OCI-LY3 (cell line): Measurements from ENCODE around the gene ALDH1A1.
A peak's percentile ranks its signal among the peaks of the same experiment; 100 is the strongest.

ENCODE experiments used
- H2AFZ ChIP-seq: fragments of 200-600, 300-600 bp; shearing (Covaris generic); 2 replicates; pipeline ENCODE4 v1.6.0; 2014; ENCODE audit warnings: antibody characterized with exemption, low read depth, low read length
- H3K27ac ChIP-seq: fragments of 200-600, 300-600 bp; sonication (generic); 2 replicates; pipeline ENCODE4 v1.5.1; 2014; ENCODE audit warnings: mild to moderate bottlenecking, low read length, moderate library complexity, mixed read lengths
- H3K27me3 ChIP-seq: fragments of 200-600, 300-600 bp; sonication (generic); 2 replicates; pipeline ENCODE4 v1.6.1; 2014; ENCODE audit warnings: low read depth, low read length, mixed read lengths
- H3K36me3 ChIP-seq: fragments of 200-600, 300-600 bp; sonication (generic); replicated peaks from 2 replicates; pipeline ENCODE3; 2014; ENCODE audit warnings: low read depth, low read length, mixed read lengths
- H3K4me1 ChIP-seq: fragments of 300-600, 200-600 bp; sonication (generic); 2 replicates; pipeline ENCODE4 v1.6.1; 2014; ENCODE audit warnings: low read length, mixed read lengths
- H3K4me2 ChIP-seq: fragments of 200-600, 300-600 bp; sonication (generic); 2 replicates; pipeline ENCODE4 v1.6.1; 2014; ENCODE audit warnings: low read length, mixed read lengths
- H3K4me3 ChIP-seq: fragments of 300-600, 200-600 bp; sonication (generic); 2 replicates; pipeline ENCODE4 v1.5.1; 2014; ENCODE audit warnings: antibody characterized with exemption, mild to moderate bottlenecking, low read length, moderate library complexity
- H3K79me2 ChIP-seq: fragments of 300-600, 200-600 bp; shearing (Covaris generic); 2 replicates; pipeline ENCODE4 v1.6.1; 2014; ENCODE audit warnings: mild to moderate bottlenecking, low read length, mixed read lengths
- H3K9ac ChIP-seq: fragments of 300-600, 200-600 bp; shearing (Covaris generic); 2 replicates; pipeline ENCODE4 v1.6.0; 2014; ENCODE audit warnings: mild to moderate bottlenecking, low read length, moderate library complexity
- H3K9me3 ChIP-seq: fragments of 200-600, 300-600 bp; shearing (Covaris generic); 2 replicates; pipeline ENCODE4 v1.6.1; 2014; ENCODE audit warnings: low read length, mixed read lengths; ENCODE audit not compliant: insufficient read depth
- H4K20me1 ChIP-seq: fragments of 200-600, 300-600 bp; sonication (generic); 2 replicates; pipeline ENCODE4 v1.6.1; 2016; ENCODE audit warnings: low read length, mixed read lengths; ENCODE audit not compliant: insufficient read depth
- EZH2phosphoT487 ChIP-seq: fragments of 200-600 bp; shearing (Covaris generic); IDR thresholded peaks from 2 replicates; pipeline ENCODE4 v1.6.1; 2018; ENCODE audit warnings: antibody characterized with exemption, mixed run types, low read depth
- TF ChIP-seq, protein P1 (sequence below): fragments of 200-600, 300-600 bp; sonication (generic); IDR thresholded peaks from 2 replicates; pipeline ENCODE4 v1.5.1; 2014; ENCODE audit warnings: antibody characterized with exemption, low read length, low read depth

ALDH1A1 gene

GRCh38 chr9:72874344-72874743 lies 78.5 kb downstream of the ALDH1A1 start:
- H3K79me2 ChIP-seq: no peaks in the 10 kb centered on the region
- H3K4me3 ChIP-seq: no peak overlapping the region
- no peaks in the 10 kb centered on the region for H3K36me3 ChIP-seq
- no peaks in the 10 kb centered on the region for H4K20me1 ChIP-seq
- no peak overlapping the region for H2AFZ ChIP-seq
- H3K27me3 ChIP-seq: no peaks in the 10 kb centered on the region
- peaks cover 6% of the 10 kb centered on the region; the same call in 1 of the 2 replicates for H3K4me1 ChIP-seq
- no peaks in the 10 kb centered on the region for H3K9me3 ChIP-seq
- TF ChIP-seq, protein P1, sequence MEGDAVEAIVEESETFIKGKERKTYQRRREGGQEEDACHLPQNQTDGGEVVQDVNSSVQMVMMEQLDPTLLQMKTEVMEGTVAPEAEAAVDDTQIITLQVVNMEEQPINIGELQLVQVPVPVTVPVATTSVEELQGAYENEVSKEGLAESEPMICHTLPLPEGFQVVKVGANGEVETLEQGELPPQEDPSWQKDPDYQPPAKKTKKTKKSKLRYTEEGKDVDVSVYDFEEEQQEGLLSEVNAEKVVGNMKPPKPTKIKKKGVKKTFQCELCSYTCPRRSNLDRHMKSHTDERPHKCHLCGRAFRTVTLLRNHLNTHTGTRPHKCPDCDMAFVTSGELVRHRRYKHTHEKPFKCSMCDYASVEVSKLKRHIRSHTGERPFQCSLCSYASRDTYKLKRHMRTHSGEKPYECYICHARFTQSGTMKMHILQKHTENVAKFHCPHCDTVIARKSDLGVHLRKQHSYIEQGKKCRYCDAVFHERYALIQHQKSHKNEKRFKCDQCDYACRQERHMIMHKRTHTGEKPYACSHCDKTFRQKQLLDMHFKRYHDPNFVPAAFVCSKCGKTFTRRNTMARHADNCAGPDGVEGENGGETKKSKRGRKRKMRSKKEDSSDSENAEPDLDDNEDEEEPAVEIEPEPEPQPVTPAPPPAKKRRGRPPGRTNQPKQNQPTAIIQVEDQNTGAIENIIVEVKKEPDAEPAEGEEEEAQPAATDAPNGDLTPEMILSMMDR: no peak
- TF ChIP-seq EZH2phosphoT487: no peak
- no peak overlapping the region for H3K4me2 ChIP-seq
- H3K9ac ChIP-seq: no peak overlapping the region
- no peak overlapping the region for H3K27ac ChIP-seq

GRCh38 chr9:72873456-72873855 lies 79.4 kb downstream of the ALDH1A1 start:
- Histone ChIP-seq H4K20me1 (no peaks in the 10 kb centered on the region), H2AFZ (no peak overlapping the region), H3K79me2 (no peaks in the 10 kb centered on the region), H3K4me1 (peaks cover 6% of the 10 kb centered on the region; the same call in 1 of the 2 replicates), H3K27me3 (no peaks in the 10 kb centered on the region), H3K9ac (no peak overlapping the region), H3K4me3 (no peak overlapping the region), H3K27ac (no peak overlapping the region), H3K36me3 (no peaks in the 10 kb centered on the region), H3K9me3 (no peaks in the 10 kb centered on the region), H3K4me2 (no peak overlapping the region)
- TF ChIP-seq EZH2phosphoT487: no peak
- TF ChIP-seq, protein P1: no peak

DNA sequence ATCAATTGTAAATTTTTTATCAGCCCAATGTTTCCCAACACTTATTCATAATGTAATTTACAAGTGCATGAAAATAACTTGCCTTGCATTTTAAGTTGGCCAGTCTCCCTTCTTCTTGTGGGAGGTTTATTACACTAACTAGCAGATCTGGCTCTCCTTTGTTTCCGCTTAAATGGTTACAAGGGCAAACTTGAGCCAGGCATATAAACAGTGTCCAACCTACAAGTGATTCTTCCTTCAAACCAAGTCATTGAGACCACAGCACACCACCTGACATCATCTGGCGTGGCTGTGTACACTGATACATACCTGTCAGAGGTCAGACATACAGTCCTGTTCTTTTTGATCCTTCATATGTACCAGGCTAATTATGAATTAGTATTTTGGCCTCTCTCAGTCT lies 80.1 kb downstream of the ALDH1A1 start:
- H3K79me2 ChIP-seq: no peaks in the 10 kb centered on the region
- no peak overlapping the region for H3K4me2 ChIP-seq
- no peak overlapping the region for H3K9ac ChIP-seq
- TF ChIP-seq, protein P1: no peak
- TF ChIP-seq EZH2phosphoT487: no peak
- no peaks in the 10 kb centered on the region for H4K20me1 ChIP-seq
- peaks cover 6% of the 10 kb centered on the region; the same call in 1 of the 2 replicates for H3K4me1 ChIP-seq
- H3K9me3 ChIP-seq: no peaks in the 10 kb centered on the region
- no peak overlapping the region for H2AFZ ChIP-seq
- H3K4me3 ChIP-seq: no peak overlapping the region
- no peak overlapping the region for H3K27ac ChIP-seq
- no peaks in the 10 kb centered on the region for H3K27me3 ChIP-seq
- no peaks in the 10 kb centered on the region for H3K36me3 ChIP-seq

- Histone ChIP-seq H4K20me1 (no peaks in the 10 kb centered on the region), H3K4me2 (peak overlapping the region; percentile 7; the same call in 1 of the 2 replicates), H3K4me3 (no peak overlapping the region), H3K9ac (no peak overlapping the region), H3K27ac (no peak overlapping the region), H2AFZ (no peak overlapping the region), H3K4me1 (peaks cover 6% of the 10 kb centered on the region; the same call in 1 of the 2 replicates), H3K9me3 (no peaks in the 10 kb centered on the region), H3K79me2 (no peaks in the 10 kb centered on the region), H3K36me3 (no peaks in the 10 kb centered on the region), H3K27me3 (no peaks in the 10 kb centered on the region)
- TF ChIP-seq, protein P1: peak; percentile 75
- no peak for TF ChIP-seq EZH2phosphoT487
Measured at GRCh38 chr9:72871685-72872084, 81.2 kb downstream of the ALDH1A1 start.
